ENCODE measurements around the gene GIT1. TPM values are rescaled to one million over a fixed set of nuclear protein-coding genes. Genes with fewer than 3 reads are reported as not detected.

The GIT1 gene
- total and polyA plus RNA-seq, 9 of the 15 experiments (the other 6 are each of a cell fraction or from before 2014, with no cell fraction given) = 0.35 to 35.3 (median 17.1) TPM

- Histone ChIP-seq H3K27me3 (ENCODE audit: control insufficient read depth in 2 of 2, insufficient read depth in 2 of 2, low read length in 2 of 2) (no peaks in the 10 kb centered on the region), H3K27ac (ENCODE audit: extremely low read depth, low read depth, low read length) (no peak overlapping the region), H3K4me2 (ENCODE audit: insufficient read depth, low read length) (no peak overlapping the region), H3K9ac (ENCODE audit: insufficient read depth in 1 of 2, low read depth in 2 of 2, low read length in 2 of 2) (no peak overlapping the region), H4K20me1 (replicated peaks; ENCODE audit: control insufficient read depth, insufficient read depth, low read length) (no peaks in the 10 kb centered on the region; the same call in 1 of the 2 replicates), H3K9me3 (replicated peaks; ENCODE audit: control insufficient read depth, insufficient read depth, low read depth, low read length) (no peaks in the 10 kb centered on the region), H3K9me1 (ENCODE audit: control insufficient read depth, insufficient read depth, low read length) (peaks cover 7% of the 10 kb centered on the region), H3K36me3 (ENCODE audit: control insufficient read depth, insufficient read depth, low read length) (peaks cover 3% of the 10 kb centered on the region; the same call in 1 of the 3 replicates), H3K4me3 (no peak overlapping the region), H3K79me2 (ENCODE audit: control insufficient read depth, insufficient read depth, low read length) (no peaks in the 10 kb centered on the region), H2AFZ (ENCODE audit: low read depth, low read length) (no peak overlapping the region), H3K4me1 (replicated peaks in 1 of 2; ENCODE audit: control insufficient read depth in 2 of 2, insufficient read depth in 2 of 2, low read length in 2 of 2) (peaks cover 12 to 45% of the 10 kb centered on the region in 2 experiments; a peak in 4 of 5 replicates)
- intact Hi-C loops (cut with micrococcal nuclease) = loop anchor here (10.0 kb wide), 1 partner anchor 467 kb away; no protein-coding TSS in a partner anchor
- DNase-seq (ENCODE audit: extremely low read depth in 1 of 4, low spot score in 3 of 4) (no peak), ATAC-seq (no peak), FAIRE-seq (no peak)
- POLR2A ChIA-PET = interaction anchor here (0.6 to 1.2 kb wide), 2 partner anchors 12 to 15 kb away, joined by 3 to 4 read pairs; no protein-coding TSS in a partner anchor
- TF ChIP-seq ARNT (IDR thresholded peaks at IDR 0.05) = no peak
- no TSS peak for BruUV-seq (replicated peaks)
- CTCF ChIA-PET (ENCODE audit: low intra/inter-chr PET ratio) = no interaction called here
- in situ Hi-C loops (cut with MboI) = no loop called here
- WGBS (ENCODE audit: insufficient coverage, low coverage, missing lambda C conversion rate) = 88% methylated on average over 11 of the region's 11 CpGs
Measured at GRCh38 chr17:29611351-29612093, 22.1 kb upstream of the GIT1 start.

GRCh38 chr17:29610395-29610794 is 20.9 kb upstream of the GIT1 start:
- Histone ChIP-seq H3K36me3 (ENCODE audit: control insufficient read depth, insufficient read depth, low read length) (peaks cover 3% of the 10 kb centered on the region; the same call in 1 of the 3 replicates), H3K27ac (ENCODE audit: extremely low read depth, low read depth, low read length) (no peak overlapping the region), H3K9me1 (ENCODE audit: control insufficient read depth, insufficient read depth, low read length) (peaks cover 7% of the 10 kb centered on the region), H4K20me1 (replicated peaks; ENCODE audit: control insufficient read depth, insufficient read depth, low read length) (no peaks in the 10 kb centered on the region), H3K9me3 (replicated peaks; ENCODE audit: control insufficient read depth, insufficient read depth, low read depth, low read length) (no peaks in the 10 kb centered on the region), H2AFZ (ENCODE audit: low read depth, low read length) (no peak overlapping the region), H3K4me1 (replicated peaks in 1 of 2; ENCODE audit: control insufficient read depth in 2 of 2, insufficient read depth in 2 of 2, low read length in 2 of 2) (peaks cover 7 to 34% of the 10 kb centered on the region in 2 experiments; a peak in 4 of 5 replicates), H3K4me2 (ENCODE audit: insufficient read depth, low read length) (no peak overlapping the region), H3K9ac (ENCODE audit: insufficient read depth in 1 of 2, low read depth in 2 of 2, low read length in 2 of 2) (no peak overlapping the region), H3K79me2 (ENCODE audit: control insufficient read depth, insufficient read depth, low read length) (no peaks in the 10 kb centered on the region), H3K4me3 (no peak overlapping the region), H3K27me3 (ENCODE audit: control insufficient read depth in 2 of 2, insufficient read depth in 2 of 2, low read length in 2 of 2) (no peaks in the 10 kb centered on the region)
- ChIA-PET POLR2A (interaction anchor here (0.7 to 0.8 kb wide), 2 partner anchors 187 to 475 kb away, joined by 3 to 4 read pairs; no protein-coding TSS in a partner anchor), CTCF (ENCODE audit: low intra/inter-chr PET ratio) (no interaction called here)
- FAIRE-seq = no peak
- DNase-seq (ENCODE audit: extremely low read depth in 1 of 4, low spot score in 3 of 4) = no peak
- TF ChIP-seq ZNF24 (IDR thresholded peaks at IDR 0.05) = peak; percentile 91
- no peak for TF ChIP-seq STAT6 (CRISPR knock-in tag; IDR thresholded peaks at IDR 0.05)
- ATAC-seq = no peak
- BruUV-seq (replicated peaks) = no TSS peak
- intact Hi-C loops (cut with micrococcal nuclease) = loop anchor here (10.0 kb wide), 1 partner anchor 466 kb away; no protein-coding TSS in a partner anchor
- 83% methylated on average over 3 of the region's 3 CpGs for WGBS (ENCODE audit: insufficient coverage, low coverage, missing lambda C conversion rate)
- in situ Hi-C loops (cut with MboI) = no loop called here

Measured in K562 (cell line).